Measurements from ENCODE around the gene FRMD4A. TPM values are rescaled to one million over a fixed set of nuclear protein-coding genes. Genes with fewer than 3 reads are reported as not detected.

FRMD4A gene
- polyA plus RNA-seq, 4 donors = 59.5 to 85.2 (median 76.5) TPM

- no peak for DNase-seq (ENCODE audit: low read depth in 4 of 4, low spot score in 3 of 4)
Observed at GRCh38 chr10:14296065-14296709, 34.5 kb downstream of the FRMD4A start.

GRCh38 chr10:14294347-14295059 is 36.2 kb downstream of the FRMD4A start:
- DNase-seq (ENCODE audit: low read depth in 4 of 4, low spot score in 3 of 4) = no peak

- DNase-seq (ENCODE audit: low read depth in 4 of 4, low spot score in 3 of 4) = no peak
Observed at GRCh38 chr10:14293526-14293925, 37.2 kb downstream of the FRMD4A start.

DNA sequence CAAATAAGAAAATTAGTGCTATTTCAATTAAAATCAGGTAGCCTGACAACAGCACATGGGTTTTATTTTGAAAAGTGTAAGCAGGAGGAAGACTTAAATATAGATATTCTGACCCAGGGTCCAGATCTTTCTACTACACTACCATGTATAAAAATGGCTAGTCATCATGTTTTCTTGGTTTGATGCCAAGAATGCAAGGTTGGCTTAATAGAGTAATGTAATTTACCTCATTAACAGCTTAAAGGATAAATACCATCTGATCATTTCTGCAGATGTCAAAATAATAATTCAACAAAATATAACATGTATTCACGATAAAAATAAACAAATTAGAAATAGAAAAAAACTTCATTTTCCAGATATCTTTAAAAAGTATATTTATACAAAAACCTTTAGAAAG is 39.4 kb downstream of the FRMD4A start:
- no peak for DNase-seq (ENCODE audit: low read depth in 4 of 4, low spot score in 3 of 4)

- no peak for DNase-seq (ENCODE audit: low read depth in 4 of 4, low spot score in 3 of 4)
Observed at GRCh38 chr10:14285941-14286560, 44.7 kb downstream of the FRMD4A start.

DNA sequence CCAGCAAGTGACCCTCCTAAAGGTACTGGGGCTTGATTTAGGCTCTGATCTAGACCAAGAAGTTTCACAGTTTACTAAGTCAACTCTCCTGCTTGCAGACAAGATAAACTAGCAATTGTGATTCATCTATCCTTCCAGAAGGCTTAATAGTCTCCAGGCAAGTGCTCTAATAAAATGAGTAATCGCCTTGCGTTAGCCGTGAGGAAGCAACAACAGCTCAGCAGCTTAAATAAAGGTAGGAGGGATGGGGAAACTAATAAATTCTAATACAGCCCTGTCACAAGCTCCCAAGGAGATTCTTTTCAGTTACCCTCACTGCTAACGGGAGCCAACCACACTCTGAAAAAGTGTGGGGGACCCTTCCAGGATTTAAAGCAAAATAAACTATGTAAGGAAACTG is 48.4 kb downstream of the FRMD4A start:
- no peak for DNase-seq (ENCODE audit: low read depth in 4 of 4, low spot score in 3 of 4)

DNA sequence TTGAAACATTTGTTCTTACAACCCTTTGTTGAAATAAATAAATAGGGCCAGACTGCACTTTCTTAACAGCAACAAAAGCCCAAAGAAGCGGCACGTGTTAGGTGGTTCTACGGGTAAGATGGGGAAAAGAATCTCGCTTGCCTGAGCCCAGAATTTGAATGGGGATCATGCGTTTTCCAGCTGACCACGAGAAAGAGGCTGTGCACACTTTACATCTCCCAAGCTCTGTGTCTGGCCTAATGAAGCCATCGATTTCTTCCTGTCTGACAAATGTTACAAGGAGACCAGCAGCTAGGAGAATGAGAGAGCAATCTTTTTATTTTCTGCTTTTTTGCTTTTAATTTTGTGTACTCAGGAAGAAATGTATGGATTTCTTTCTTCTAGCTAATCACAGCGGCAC is 52.2 kb downstream of the FRMD4A start:
- DNase-seq (ENCODE audit: low read depth in 4 of 4, low spot score in 3 of 4) = no peak

- DNase-seq (ENCODE audit: low read depth in 4 of 4, low spot score in 3 of 4) = no peak
Observed at GRCh38 chr10:14276210-14276609, 54.5 kb downstream of the FRMD4A start.

GRCh38 chr10:14271621-14272020 is 59.1 kb downstream of the FRMD4A start:
- DNase-seq (ENCODE audit: low read depth in 4 of 4, low spot score in 3 of 4) = no peak

DNA sequence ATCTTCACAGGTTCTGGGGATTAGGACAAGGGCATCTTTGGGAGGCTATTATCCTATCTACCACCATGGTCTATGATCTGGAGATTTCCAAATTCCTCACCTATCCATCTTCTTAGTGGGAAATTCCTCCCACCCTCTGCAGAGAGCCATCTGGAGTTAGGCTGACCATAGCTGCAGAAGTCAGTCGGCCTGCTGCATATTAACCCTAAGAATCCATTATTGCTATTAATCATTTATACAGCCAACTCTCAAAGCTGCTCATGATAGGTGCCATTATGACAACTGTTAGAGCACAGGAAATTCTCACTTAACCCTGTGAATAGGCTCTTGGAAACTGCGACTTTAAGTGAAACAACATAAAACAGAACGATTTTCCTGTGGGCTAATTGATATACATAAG is 60.4 kb downstream of the FRMD4A start:
- DNase-seq (ENCODE audit: low read depth in 4 of 4, low spot score in 3 of 4) = no peak

GRCh38 chr10:14265709-14266108 is 65.0 kb downstream of the FRMD4A start:
- DNase-seq (ENCODE audit: low read depth in 4 of 4, low spot score in 3 of 4) = no peak

DNA sequence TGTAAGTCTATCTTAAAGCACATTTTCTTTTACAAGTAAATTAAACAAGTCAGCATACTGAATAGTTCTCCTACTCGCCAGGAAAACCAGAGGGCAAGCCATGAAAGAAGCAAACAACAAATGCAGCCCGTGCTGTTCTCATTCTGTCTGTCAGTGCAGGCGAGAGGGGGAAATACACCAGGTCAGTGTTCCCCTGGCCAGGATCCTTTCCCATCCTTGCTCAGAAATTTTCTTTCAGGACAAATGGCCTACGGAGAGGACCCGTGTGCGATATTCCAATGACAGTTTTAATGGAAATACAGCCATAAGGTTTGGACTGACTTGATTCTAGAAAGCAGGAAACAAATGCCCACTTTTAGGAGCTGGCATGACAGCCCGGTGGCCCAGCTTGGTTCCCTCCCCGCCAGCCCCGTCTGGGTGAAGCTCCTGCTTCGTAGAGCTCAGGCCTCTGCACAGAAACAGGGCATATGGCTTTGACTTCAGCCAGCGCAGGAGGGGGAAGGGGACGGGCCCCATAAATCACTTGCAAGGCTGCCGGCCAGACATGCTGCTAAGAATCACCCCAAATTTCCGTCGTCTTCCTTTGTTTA is 67.8 kb downstream of the FRMD4A start:
- no peak for DNase-seq (ENCODE audit: low read depth in 4 of 4, low spot score in 3 of 4)

DNA sequence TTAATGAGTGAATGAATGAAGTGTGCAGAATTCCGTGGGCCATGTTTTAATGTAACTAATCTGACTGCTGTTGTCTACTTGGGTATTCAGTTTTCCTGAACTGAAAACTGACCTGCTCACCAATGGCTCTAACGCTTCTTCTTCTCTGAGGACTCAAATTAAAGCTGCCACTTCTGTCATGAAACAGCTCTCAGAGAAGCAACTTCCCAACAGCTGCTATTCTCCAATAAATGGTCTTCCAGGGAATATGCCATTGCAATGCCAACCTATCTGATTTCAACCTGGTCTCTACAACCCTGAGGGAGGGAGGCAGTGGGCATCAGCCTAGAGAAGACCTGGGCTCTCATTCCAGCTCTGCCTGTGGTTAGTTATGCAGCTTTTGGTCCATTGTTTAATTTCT is 69.4 kb downstream of the FRMD4A start:
- DNase-seq (ENCODE audit: low read depth in 4 of 4, low spot score in 3 of 4) = no peak

- DNase-seq (ENCODE audit: low read depth in 4 of 4, low spot score in 3 of 4) = no peak
Observed at GRCh38 chr10:14259696-14260566, 70.8 kb downstream of the FRMD4A start.

DNA sequence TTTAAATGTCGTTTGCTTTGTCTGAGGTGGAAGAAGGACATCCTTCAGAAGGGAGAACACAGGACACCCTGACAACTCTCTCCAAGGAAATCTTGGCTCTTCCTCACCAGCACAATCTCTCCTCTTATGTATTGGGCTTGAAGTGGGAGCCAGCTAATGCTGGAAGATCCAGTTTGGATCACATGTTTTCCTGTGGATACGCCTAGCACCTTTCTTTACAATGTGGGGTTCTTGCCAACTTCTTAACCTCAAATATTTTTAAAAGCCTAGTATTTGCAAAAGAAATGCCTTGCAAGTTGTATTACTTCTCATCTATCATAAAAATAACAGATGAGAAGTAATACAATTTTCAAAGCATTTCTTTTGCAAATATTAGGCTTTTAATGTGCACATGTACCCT is 76.4 kb downstream of the FRMD4A start:
- DNase-seq (ENCODE audit: low read depth in 4 of 4, low spot score in 3 of 4) = no peak

- no peak for DNase-seq (ENCODE audit: low read depth in 4 of 4, low spot score in 3 of 4)
Observed at GRCh38 chr10:14253711-14254110, 77.0 kb downstream of the FRMD4A start.

DNA sequence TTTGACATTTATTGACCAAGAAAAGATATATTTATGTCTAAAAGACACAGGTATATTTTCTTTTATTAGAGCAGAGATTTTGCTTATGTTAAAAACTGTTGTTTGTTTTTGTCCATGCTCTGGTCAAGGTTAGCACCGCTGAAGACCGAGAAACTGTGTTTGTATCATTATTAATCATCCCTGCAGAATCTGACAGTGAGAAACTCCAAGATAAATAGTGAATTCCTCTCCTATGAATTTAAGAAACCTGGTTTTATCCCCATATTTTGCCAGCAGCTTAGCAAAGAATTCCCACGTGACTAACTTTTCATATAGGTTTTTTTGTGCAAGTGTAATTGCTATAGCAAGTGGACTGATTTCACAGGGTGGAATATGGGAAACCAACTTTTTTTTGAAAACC is 77.6 kb downstream of the FRMD4A start:
- no peak for DNase-seq (ENCODE audit: low read depth in 4 of 4, low spot score in 3 of 4)

DNA sequence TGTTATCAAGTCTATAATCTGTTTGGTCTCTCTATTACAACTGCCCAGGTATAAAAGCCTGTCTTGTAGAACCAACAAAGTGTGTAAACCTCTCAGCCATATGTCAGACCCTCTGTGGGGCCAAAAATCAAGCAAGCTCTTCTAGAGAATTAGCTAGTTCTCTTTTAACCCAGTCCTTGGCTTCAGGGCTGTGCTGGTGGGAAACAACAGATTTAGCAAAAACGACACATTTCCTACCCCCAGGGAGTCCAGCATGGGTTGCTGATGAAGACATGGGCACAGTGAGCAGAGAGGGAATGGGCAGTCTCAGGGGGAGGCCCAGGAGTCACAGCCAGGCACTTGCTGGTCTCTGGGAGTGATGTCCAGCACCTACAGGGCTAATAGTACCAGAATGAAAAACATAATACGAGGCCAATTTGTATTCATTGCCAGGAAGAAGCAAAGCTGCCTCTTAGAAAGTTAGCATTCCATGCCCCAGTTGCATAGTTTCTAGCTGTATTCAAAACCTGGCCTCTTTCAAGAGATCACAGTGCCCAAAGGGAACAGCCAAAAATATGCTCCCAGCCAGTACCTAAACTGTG is 80.1 kb downstream of the FRMD4A start:
- no peak for DNase-seq (ENCODE audit: low read depth in 4 of 4, low spot score in 3 of 4)

DNA sequence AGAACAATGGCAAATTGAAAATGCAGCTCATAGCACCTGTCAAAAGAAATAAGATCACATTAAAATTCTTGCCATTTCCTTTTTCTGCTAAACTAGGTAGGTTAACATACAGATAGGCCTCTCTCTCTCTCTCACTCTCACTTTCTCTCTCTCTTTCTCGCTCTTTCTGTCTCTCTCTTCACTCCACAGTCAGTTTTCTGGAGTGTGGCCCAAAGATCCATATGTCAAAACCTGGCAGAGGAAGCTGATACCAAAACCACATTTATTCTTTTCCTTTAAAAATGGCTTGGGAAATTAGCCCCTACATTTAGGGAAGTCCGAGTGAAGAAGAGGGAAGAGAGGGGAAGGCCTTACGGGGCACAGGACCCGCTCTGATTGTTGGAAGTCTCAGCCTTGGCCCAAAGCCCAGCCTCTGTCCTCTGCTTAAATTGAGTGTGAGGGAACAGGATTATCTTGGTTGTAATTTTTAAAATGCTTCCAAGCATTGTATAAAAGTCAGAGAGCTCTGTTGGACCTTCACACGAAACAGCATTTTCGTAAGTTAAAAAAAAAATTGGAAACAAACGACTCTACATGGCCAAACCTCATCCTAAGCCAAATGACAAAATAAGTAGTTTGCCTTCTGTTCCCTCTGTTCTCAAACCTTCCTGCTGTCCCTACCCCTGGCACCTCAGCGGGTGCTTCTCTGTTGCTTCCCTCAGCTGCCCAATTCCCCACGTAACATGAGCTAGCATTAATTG is 83.2 kb downstream of the FRMD4A start:
- DNase-seq (ENCODE audit: low read depth in 4 of 4, low spot score in 3 of 4) = no peak

DNA sequence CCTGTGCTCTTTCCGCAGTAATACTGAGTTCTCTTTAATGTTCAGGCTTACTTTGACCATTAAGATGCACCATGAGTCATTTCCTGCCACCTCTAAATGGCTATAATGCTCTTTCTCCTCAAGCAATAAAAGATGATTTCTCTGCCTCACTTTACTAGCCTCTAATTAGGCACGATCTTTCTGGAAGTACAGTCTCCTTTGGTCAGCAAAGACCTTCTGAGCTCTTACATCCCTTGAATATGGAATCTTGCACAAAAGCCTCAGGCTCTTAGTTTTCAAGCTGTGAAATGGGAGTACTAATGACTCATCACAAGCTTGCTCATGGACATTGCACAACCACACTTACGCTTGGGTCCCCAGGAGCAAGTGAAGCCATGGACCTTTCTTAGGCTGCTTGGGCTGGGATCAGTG is 85.9 kb downstream of the FRMD4A start:
- no peak for DNase-seq (ENCODE audit: low read depth in 4 of 4, low spot score in 3 of 4)
